Suprapubic skin (tissue), 4 donors: Measurements from ENCODE around the gene HMGB4.

Experiments used
- POLR2A ChIP-seq, 2 donors: fragments of 450-650 bp; IDR thresholded peaks; one replicate each; pipeline ENCODE4 v1.6.1; 2017; ENCODE audit warnings: antibody characterized with exemption in 2 of 2, mild to moderate bottlenecking in 2 of 2, moderate library complexity in 2 of 2
- POLR2AphosphoS5 ChIP-seq, 3 donors: sonication (generic); formaldehyde crosslinking; IDR thresholded peaks; one replicate each; pipeline ENCODE4 v1.6.1; 2017; ENCODE audit warnings: antibody characterized with exemption in 3 of 3
- TF ChIP-seq, protein P1 (sequence below), 2 donors: fragments of 200-600 bp in 1 of 2; fragments of 450-650 bp in 1 of 2; sonication (generic) in 1 of 2; IDR thresholded peaks; one replicate each; pipeline ENCODE4 v1.5.1; 2016 to 2019; ENCODE audit warnings: antibody characterized with exemption in 2 of 2, mild to moderate bottlenecking in 1 of 2, moderate library complexity in 1 of 2

DNA sequence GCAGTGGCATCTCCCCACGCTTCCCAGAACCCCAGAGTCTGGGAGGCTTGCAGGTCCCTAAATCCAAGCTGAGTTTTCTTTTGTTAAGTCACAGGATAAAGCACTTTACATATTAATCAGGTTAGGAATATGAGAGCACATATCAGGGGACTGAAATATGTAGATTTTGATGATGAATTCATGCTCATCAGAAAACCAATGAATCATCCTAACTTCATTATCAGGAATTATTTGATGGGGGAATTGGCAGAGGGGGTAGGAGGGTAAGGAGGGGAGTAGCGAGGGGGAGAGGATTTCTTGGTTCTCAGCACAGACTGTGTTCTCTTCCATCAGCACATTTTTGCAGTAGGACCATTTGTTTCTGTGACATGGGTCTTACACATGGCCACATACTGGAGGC, 32.1 kb downstream of the HMGB4 start:
- TF ChIP-seq, protein P1, sequence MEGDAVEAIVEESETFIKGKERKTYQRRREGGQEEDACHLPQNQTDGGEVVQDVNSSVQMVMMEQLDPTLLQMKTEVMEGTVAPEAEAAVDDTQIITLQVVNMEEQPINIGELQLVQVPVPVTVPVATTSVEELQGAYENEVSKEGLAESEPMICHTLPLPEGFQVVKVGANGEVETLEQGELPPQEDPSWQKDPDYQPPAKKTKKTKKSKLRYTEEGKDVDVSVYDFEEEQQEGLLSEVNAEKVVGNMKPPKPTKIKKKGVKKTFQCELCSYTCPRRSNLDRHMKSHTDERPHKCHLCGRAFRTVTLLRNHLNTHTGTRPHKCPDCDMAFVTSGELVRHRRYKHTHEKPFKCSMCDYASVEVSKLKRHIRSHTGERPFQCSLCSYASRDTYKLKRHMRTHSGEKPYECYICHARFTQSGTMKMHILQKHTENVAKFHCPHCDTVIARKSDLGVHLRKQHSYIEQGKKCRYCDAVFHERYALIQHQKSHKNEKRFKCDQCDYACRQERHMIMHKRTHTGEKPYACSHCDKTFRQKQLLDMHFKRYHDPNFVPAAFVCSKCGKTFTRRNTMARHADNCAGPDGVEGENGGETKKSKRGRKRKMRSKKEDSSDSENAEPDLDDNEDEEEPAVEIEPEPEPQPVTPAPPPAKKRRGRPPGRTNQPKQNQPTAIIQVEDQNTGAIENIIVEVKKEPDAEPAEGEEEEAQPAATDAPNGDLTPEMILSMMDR (IDR thresholded peaks at IDR 0.05) = no peak
- no peak for TF ChIP-seq POLR2A (IDR thresholded peaks at IDR 0.05)
- TF ChIP-seq POLR2AphosphoS5 (IDR thresholded peaks at IDR 0.05) = no peak
